DMS 273 (cell line): ENCODE results near the gene MBNL1.

Source experiments
- DNase-seq: peaks from one replicate; lab custom pipeline; 2025; ENCODE audit not compliant: unreplicated experiment; lab: John Stamatoyannopoulos, UW

MBNL1 gene

DNA sequence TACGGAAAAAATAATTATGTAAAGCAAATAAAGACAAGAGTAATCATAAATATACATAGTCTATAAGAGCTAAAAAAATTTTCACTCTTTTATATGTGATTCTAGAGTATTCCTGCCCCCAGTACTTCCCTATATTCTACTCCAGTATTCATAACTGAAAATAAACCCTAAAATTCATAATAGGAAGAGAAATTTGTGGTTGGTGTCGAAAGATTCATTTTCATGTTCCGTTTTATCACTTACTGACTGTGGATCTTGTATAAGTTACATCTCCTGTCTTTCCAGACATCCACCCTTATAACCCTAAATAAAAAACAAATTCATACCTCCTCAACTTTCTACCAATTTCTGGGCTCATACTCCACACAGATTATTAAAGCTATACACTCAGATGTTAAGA lies 16.0 kb upstream of the MBNL1 start:
- no peak for DNase-seq

DNA sequence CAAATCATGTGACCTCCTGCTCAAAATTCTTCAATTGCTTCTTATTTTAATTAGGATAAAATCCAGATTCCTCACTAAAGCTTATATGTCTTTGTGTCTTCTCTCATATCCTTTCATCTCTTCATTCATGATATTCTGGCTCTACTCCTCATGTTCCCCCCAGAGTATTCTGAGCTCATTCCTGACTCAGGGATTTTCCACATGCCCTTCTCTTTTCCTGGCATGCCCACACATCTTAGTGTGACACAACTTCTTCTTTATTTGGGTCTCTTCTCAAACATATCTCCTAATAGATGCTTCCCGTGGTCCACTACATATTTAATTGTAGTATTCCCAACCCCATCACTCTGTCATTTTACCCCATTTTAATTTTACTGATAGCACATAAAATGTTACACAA lies 15.2 kb upstream of the MBNL1 start:
- DNase-seq: no peak

DNA sequence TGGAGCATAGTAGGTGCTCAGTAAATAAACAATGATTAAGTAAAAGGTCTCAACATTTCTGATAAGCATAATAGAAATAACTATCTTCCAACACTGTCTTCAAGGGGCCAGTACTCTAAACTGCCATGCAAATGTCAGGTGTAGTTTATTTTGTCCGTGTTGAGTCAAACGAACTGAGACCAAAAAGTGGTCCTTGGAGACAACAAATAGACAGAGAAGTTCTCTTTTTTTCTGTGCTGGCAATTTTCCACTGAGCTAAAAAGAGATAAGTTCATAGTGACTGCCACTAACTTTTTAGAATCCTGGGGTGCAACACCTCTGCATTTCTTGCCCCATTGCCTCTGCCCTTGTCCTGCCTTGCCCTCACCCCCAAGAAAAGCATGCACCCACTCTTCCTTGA lies 14.7 kb upstream of the MBNL1 start:
- DNase-seq: no peak

DNA sequence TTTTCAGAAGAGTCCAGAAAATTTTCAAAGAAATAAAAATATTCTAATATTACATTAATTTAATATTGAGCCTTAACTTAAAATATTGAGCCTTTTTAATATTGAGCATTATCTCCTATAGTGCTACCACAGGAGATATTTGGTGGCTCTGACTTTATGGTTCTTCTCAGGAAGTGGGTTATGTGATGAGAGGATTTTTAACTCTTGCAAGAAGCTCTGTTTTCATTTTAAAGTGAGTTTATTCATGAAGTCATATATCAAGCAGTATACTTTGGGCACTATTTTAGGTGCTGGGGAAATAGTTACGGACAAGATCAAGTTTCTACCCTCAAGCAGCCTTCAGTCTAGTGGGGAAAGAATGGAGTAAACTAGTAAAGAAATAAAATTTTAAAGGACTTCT lies 13.4 kb upstream of the MBNL1 start:
- no peak for DNase-seq

DNA sequence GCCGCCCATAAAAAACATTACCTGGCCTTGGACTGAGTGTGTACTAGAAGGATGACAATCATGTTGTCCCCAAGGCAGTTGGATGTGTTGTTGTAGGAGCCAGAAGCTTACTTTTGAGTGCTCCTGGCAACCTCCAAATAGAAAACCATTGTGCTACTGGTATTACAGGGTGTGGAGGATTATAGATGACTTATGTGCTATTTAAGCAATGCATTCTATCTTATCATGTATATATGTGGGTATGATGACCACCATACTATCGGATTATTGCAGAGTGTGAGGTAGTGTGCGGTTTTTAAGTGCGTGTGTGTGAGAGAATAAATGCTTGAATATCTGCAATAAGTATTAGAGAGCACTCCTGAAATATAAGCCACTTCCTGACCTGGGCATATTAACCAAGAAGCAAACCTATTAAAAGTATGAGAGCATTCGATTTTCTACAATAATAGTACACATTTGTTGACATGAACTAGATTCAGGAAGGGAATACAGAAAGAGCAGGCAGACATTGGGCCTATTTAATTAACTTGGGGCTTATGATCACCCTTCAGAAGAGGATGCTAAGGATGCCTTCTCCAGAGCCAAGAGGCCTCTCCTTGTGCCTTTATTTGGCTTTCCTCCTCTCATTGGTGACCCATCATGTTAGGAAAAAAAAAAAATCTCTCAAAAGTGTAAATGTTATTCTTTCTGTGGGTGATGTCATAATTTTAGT lies 11.7 kb upstream of the MBNL1 start:
- DNase-seq: no peak

DNA sequence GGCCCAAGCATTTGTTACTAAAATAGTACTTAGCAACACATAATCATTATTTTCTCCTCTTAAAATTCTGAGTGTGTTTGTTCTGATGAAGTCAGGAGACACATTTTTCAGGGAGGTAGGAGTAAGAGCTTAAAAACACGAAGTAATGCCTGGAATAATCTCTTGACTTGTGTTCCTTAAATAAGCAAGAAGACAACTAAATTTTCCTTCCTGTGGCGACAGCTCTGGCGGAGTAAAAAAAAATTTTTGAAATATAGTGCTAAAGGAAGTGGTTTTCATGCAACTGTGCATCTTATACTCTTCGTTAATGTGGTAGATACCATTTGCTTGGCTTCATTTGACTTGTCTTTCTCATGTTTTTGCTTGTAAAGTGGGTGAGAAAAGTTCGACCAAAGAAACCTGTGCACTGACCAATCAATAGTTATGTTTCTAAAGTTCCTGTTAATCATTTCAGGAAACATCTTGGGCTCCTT lies 11.1 kb upstream of the MBNL1 start:
- no peak for DNase-seq

DNA sequence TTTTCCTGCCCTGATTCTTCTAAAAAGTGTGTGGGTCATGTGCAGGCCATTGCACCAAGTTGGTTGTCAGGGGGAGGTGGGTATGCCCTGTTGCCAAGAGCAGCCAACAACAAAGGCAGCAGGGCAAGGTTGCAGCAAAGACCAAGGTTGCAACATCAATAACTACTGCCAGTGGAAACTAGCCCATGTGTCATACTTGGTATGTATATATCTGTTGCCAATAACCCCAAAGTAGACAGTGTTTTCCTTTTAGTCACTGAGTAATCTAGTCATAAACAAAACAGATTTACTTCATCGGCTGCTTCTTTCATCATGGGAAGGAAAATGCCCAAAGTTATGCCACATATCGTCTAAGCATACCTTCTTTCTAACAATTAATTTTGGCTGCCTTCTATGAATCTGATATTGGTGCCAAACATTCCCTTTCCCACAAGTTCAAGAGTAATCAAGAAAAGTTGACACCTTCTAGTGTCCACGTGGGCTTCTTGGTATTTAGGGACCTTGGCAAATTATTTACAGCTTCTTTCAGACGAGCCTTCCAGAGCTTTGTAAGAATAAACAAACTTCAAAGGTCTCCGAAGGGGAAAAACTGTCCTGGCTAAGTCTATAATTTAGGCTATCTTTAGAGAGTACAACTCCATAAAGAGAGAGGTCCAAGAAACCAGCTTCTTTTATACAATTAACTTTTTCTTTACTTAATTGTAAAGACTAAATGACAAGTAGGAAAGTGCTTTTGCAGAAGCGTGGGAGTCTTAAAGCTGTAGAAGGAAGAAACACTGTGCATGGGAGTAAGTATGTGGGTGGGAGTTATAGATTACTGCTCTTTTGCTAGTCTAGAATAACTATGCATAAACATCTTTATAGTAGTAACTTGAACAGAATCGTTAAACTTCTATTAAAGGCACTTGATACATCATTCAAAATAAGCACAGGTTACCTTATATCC lies 10.0 kb upstream of the MBNL1 start:
- peak; percentile 29 for DNase-seq

DNA sequence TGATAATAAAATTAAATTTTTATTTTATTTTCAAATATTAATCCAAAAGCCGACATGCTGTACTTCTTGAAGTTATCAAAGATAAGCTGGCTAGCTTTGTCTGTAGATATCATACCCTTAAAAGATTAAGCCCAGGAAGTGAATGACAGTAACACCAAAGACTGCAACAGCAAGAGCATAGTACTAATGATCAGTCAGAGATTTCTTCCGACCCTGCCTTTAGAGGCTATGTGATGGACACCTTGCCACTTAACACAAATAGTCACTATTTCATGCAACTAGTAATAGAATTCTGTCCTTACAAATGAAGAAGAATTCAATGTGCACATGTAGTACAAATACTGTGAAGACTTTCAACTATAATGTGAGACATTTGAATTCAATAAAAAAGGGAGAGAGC lies 9.3 kb upstream of the MBNL1 start:
- DNase-seq: no peak

DNA sequence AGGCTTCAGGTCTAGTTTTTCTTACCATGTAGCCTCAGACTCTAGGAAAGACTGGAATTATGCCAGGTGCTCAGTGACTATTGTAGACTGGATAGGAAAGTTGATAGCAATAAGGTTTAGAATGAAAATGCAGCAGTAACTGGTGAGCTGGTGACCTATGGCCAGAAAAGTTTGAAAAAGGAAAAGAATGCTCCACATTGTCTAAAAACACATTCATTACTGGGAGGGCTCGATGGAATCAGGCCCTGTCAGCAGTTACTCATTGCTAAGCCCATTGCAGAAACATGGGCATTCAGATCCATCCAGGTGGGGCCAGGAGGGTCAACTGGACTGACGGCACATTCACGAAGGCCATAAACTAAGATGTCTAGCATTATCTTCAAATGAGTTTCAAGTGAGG lies 8.7 kb upstream of the MBNL1 start:
- DNase-seq: no peak

DNA sequence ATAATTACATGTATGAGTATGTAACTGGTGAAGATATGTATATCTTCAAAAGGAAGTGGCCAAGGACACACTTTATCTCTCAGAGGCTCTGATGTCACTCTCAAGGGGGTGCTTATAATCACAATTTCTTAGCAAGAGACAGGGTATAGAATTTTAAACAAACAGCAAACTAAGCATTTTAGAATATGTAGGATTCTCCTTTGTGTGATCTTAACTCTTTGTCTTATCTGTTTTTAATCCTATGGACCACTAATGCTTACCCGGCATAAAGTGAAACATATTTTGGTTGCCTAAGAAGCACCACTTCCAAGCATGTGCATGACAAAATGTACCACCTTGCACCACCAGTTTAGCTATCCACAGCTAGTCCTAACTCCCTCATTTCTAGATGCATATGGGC lies 8.2 kb upstream of the MBNL1 start:
- no peak for DNase-seq

DNA sequence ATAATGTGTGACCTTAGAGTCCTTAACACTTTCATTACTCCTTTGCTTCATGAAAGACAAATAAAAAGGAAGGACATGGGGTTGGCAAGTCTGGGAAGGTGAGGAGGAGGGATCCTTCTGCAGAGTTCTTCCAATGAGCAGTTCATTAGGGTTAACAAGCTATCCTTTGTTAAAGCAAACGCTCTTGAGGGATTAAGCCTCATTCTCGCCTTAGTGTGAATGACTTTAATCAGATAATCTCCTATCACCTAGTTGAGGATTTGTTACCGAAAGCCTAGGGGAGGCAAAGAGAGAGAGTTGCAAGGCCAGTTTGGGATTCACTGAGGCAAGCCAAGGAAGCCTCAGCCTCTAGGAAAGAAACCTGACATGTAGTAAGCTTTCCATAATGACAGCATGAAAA lies 7.4 kb upstream of the MBNL1 start:
- no peak for DNase-seq

DNA sequence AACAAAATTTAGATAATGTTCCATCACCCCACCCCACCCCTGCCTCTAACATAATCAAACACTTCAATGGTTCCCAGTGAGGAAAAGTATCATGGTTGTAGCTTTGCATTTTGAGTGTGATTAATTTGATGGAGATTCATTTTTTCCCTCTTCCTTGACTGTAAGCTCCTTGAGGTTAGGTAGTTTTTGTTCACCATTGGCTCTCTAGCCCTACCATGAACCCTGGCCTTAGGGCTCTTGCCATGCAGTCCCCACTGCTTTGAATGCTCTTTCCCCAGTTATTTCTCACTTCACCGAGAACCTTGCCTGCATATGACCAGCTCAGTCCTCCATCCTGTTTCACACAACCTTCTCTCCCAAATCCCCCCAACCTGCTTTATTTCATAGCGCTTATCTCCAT lies 5.0 kb upstream of the MBNL1 start:
- no peak for DNase-seq

DNA sequence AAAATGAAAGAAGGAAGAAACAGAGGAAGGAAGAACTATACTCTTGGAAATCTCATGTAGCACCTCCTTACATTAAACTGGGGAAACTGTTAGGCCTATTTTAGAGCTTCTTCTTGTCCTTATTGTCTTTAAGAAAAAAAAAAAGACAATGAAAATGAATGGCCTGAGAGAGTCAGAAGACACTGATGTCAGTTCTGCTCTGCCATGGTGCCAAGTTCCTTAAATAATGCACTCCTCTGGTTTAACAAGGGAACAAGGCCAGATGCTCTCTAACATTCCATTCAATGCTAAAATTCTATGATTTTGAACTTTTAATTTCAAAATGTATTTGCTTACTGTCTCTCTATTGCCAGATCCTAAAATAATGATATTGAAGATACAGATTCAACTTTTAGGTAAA lies 4.4 kb upstream of the MBNL1 start:
- DNase-seq: no peak

DNA sequence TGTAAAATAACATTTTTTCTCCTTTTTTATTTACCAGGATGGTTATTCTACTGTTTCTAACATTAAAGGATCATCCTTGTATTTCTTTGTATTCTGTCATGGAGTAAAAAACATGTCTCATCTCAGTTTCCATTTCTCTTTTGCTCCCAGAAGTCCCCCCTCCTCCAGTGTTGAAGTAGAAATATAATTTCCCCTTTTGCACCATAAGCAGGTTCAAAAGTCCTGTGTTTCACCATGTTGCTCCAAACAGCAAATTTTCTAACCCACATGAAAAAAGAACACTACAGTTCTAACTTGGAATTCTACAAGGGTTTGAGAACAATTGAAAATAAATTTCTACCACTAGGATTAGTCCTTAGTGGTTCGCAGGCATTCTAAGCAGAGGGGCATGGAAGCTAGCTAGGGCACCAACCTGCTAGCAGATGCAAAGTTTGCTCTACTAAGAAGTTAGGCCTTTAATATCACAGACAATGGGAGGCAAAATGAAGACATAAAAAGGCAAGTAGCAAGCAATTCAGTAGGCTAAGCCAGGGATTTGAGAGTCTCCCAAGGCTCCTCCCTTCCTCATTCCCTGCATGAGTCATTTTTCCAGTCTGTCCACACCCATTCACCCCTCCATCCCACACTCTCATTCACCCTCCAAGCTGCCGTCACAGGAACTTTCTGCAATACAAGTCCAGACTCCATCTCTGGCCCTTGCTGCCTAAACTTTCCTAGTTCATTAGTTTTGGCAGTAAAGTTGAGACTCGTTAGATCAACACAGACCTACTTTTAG lies 2.3 kb upstream of the MBNL1 start:
- peak; percentile 46 for DNase-seq

DNA sequence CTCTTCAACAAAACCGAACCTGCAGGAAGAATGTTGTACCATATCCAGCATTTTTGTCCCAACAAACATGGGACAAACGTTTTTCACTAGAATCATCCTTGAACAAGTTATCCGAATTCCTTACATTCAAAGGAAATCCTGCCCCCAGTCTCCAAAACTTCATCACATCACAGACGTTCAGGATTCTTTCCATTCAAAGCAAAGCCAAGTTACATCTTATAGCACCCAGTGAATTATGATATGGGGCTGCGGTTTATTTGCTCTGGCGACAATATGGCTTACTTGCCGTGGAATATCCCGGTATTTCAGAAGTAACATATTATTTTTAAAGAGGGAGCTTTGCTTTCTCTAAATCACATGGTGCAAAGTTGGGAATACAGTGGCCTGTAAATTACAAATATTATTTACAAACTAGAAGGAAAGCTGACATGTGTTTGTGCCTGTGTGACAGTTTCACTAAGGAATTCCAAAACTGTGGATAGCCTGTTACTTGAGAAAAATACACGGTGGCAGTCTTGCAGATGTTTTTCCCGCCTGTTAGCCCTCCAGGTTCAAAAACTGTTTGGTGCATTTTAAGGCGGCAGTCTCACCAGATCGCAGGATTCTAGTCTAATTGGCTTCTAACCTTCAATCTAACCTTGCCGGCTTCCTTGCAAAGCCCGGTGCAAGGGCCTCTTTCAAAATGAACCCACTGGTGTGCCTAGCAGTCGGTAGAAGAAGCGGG lies 736 bp upstream of the MBNL1 start:
- no peak for DNase-seq

DNA sequence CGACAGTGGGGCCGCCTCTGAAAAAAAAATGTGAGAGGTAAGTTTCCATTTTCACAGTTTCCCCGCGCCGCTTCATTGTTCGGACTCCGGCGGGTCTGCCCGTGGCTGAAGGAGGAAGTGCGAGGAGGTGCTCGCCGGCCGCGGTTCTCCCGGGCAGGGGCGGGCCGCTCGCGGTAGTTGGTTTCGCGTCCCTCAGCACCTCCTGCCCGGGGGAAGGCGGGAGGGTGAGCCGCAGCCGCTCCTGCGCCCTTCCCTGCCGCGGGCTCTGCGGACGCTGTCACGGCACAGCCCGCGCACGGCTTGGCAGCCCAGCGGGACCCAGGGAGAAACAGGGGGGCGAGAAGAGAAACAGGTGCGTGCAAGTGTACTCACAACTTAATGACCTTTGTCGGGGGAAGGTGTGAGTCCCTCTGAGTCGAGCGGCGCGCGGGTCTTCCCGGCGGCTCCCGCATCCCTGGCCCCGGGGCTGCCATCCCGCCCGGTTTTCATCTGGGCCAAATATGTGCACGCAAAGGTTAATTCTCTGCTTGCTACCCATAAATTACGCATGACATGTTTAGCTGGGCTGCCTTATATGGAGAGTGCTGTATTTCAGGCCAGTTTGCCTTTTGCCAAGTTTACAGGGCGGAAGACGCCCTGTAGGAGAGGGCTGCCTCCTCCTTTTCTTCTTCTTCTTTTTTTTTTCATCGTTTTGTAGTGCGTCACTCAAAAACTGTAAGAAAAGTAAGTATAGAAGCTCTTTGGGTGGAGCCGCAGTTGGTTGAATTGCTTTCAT lies 514 bp downstream of the MBNL1 start:
- peak; percentile 93 for DNase-seq

DNA sequence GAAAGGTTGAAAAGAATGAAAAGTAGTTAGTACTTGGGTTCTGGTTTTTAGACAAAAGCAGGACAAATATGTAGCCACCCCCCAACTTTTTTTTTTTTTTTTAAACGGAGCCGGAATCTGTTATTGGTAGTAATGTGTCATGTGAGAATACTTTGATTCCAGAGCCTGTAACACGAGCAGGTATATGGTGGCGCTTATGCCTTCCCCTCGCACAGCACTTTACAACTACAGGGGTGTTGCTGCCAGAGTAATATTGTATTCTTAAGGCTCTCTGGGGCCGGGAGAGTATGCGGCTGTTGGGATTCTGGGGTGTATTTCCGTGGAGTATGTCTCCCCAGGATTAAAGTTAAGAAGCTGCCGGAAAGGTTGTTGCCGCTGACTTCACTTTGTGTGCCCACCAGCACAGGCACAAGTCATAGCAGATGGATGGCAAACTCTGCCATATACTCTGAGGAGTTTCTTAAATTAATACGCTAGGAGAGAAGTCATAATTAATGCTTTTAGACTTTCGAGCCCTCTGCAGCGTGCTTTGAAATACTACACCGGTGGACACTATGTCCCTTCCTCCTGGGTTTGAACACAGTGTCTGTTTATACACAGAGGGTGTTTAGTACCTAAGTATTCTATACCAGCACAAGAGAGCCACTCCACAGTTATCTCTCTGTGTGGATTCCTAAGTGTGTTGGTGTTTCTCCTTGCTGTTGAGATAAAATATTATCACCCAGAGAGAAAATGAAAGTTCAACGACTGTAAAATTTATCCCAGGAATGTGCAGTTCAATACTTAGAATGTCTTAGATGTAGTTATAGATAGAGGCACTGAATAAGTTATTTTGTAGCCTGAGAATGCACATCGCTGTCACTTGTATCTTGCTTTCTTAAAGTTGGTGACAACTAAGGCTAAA lies 1.4 kb downstream of the MBNL1 start:
- DNase-seq: peak; percentile 85

DNA sequence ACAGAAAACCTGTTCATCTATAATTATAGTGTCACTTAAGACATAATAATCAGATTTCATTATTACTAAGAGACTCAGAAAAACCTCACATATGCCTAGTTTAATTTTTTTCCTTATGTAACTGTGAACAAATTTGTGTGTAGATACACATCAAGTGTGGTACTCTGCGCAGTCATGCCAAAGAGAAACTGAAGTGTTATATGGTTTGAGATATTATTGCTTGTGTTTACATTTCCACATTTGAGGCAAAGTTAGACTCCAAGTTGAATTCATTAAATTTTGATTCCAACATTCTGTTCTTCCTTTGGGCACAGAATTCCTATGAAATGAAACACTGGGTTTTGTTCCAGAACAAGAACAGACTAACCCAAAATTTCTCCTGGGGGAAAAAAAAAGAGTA lies 2.2 kb downstream of the MBNL1 start:
- peak; percentile 18 for DNase-seq
